ENCODE measurements around the gene SLC25A19. TPM values are rescaled to one million over a fixed set of nuclear protein-coding genes. Genes with fewer than 3 reads are reported as not detected.

The SLC25A19 gene
- total and polyA plus RNA-seq, 9 of the 15 experiments (the other 6 are each of a cell fraction or from before 2014, with no cell fraction given), result 33.4 to 76.6 (median 55.3) TPM

DNA sequence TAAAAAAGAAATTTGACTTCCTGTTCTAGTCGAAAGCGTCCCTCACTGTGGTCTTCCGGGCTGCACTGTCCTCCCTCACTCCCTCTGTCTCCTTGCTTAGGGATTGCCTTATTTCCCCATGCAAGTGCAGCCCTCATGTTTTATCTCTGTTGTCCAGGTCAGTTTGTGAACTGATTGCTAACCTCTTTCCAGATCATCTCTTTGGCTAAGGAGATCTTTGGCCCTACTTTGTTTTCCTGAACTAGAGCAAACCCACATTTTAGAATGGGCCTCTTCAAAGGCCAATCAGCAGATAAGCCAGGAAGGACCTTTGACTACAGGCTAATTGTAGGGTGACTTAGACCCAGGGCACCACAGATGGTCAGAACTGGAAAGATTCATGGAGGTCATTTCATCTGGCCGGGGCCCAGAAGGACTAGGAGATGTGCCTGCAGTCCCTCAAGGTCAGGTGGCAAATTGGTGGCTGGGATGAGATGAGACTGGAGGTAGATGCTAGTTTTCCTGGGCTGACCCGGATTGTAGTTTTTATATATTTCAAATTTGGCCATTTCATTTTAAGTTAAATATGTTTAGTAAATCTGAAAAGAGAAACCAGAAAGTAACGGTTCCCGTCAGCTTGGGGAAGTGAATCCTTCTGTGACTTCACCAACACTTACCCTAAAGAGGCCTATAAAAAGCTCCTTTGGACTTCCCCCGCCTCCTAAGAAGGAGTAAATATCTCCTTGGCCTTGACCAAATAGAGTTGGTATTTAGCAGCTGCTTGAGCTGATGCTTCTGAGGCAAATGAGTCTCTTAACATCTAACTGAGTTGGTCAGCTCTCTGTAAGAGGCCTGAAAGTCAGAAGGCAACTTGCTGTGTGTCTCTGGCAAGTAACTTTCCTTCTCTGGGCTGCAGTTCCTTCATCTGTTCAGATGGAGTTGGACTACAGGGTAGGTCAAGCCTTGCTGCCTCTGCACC lies 6.2 kb upstream of the SLC25A19 start (continued):
- no peak for TF ChIP-seq SMARCB1 (IDR thresholded peaks at IDR 0.05; ENCODE audit: insufficient read length, low read depth)
- TF ChIP-seq COPS2 (conservative IDR thresholded peaks at IDR 0.05), result no peak
- TF ChIP-seq TEAD2 (tag; IDR thresholded peaks at IDR 0.05), result no peak
- TF ChIP-seq NCOR1 (IDR thresholded peaks at IDR 0.05), result peak; percentile 53
- no peak for TF ChIP-seq ZBTB43 (CRISPR knock-in tag; IDR thresholded peaks at IDR 0.05)
- peak; percentile 45; the same call in 1 of the 2 replicates for TF ChIP-seq GATA2 (CRISPR knock-in tag; IDR thresholded peaks at IDR 0.05)
- TF ChIP-seq ELF4 (CRISPR knock-in tag; IDR thresholded peaks at IDR 0.05), result peak; percentile 67; the same call in 1 of the 2 replicates
- peak; percentile 37; the same call in 1 of the 2 replicates for TF ChIP-seq ZNF589 (CRISPR knock-in tag; IDR thresholded peaks at IDR 0.05; ENCODE audit: low read depth)
- no peak for TF ChIP-seq ZNF41 (CRISPR knock-in tag; conservative IDR thresholded peaks at IDR 0.05)
- TF ChIP-seq, protein P1, sequence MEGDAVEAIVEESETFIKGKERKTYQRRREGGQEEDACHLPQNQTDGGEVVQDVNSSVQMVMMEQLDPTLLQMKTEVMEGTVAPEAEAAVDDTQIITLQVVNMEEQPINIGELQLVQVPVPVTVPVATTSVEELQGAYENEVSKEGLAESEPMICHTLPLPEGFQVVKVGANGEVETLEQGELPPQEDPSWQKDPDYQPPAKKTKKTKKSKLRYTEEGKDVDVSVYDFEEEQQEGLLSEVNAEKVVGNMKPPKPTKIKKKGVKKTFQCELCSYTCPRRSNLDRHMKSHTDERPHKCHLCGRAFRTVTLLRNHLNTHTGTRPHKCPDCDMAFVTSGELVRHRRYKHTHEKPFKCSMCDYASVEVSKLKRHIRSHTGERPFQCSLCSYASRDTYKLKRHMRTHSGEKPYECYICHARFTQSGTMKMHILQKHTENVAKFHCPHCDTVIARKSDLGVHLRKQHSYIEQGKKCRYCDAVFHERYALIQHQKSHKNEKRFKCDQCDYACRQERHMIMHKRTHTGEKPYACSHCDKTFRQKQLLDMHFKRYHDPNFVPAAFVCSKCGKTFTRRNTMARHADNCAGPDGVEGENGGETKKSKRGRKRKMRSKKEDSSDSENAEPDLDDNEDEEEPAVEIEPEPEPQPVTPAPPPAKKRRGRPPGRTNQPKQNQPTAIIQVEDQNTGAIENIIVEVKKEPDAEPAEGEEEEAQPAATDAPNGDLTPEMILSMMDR (IDR thresholded peaks at IDR 0.05 in 2 of 3, conservative IDR thresholded peaks at IDR 0.05 in 1 of 3; ENCODE audit: insufficient read depth in 2 of 3, low read depth in 1 of 3, low read length in 3 of 3), result peak in 1 of 3 experiments; percentile 3; a peak in 1 of 6 replicates
- TF ChIP-seq ZNF551 (CRISPR knock-in tag; IDR thresholded peaks at IDR 0.05), result no peak
- TF ChIP-seq, protein P2, sequence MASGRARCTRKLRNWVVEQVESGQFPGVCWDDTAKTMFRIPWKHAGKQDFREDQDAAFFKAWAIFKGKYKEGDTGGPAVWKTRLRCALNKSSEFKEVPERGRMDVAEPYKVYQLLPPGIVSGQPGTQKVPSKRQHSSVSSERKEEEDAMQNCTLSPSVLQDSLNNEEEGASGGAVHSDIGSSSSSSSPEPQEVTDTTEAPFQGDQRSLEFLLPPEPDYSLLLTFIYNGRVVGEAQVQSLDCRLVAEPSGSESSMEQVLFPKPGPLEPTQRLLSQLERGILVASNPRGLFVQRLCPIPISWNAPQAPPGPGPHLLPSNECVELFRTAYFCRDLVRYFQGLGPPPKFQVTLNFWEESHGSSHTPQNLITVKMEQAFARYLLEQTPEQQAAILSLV (tag; IDR thresholded peaks at IDR 0.05), result no peak
- no peak for TF ChIP-seq SMARCE1 (IDR thresholded peaks at IDR 0.05)
- TF ChIP-seq TAF7 (tag; IDR thresholded peaks at IDR 0.05), result no peak
- no peak for TF ChIP-seq HOXB6 (CRISPR knock-in tag; IDR thresholded peaks at IDR 0.05; ENCODE audit: borderline replicate concordance)
- peak; percentile 73 for TF ChIP-seq ZNF79 (CRISPR knock-in tag; IDR thresholded peaks at IDR 0.05; ENCODE audit: low read depth)
- TF ChIP-seq ZNF511 (CRISPR knock-in tag; IDR thresholded peaks at IDR 0.05), result no peak
- 0 out of 2 replicates have a peak, but pooled peaks have one; percentile 41 for TF ChIP-seq HMBOX1 (IDR thresholded peaks at IDR 0.05)
- TF ChIP-seq ZFP36 (IDR thresholded peaks at IDR 0.05; ENCODE audit: low read depth, low read length, partially characterized antibody), result peak; percentile 53
- TF ChIP-seq HEY1 (CRISPR knock-in tag; IDR thresholded peaks at IDR 0.05; ENCODE audit: borderline replicate concordance), result no peak
